Stimulated activated CD4-positive, alpha-beta T cell treated with anti-CD3 and anti-CD28 coated beads, TNF-alpha, amount 100 ng/mL, for 1 hour (primary cell): ENCODE measurements around the gene PRKG2.
"Not testable (repeated sequence)": the region's sequence is repeated elsewhere in the genome, so short reads cannot be mapped to it uniquely, and the experiment has no call there.

Experiments used
- DNase-seq, 3 donors: peaks; one replicate each; pipeline ENCODE4 v3.0.0-alpha.2; 2020; ENCODE audit warnings: low read depth in 3 of 3, low spot score in 1 of 3

Gene PRKG2

GRCh38 chr4:81162752-81163458 lies 52.1 kb downstream of the PRKG2 start:
- no peak for DNase-seq

- not testable (repeated sequence) for DNase-seq
These were observed 61.2 kb downstream of the PRKG2 start for GRCh38 chr4:81153714-81154323.

- DNase-seq, result no peak
These were observed 61.9 kb downstream of the PRKG2 start for GRCh38 chr4:81152839-81153713.

- DNase-seq, result no peak
These were observed 65.0 kb downstream of the PRKG2 start for GRCh38 chr4:81149976-81150375.

GRCh38 chr4:81148576-81148975 lies 66.4 kb downstream of the PRKG2 start:
- DNase-seq, result no peak

- DNase-seq, result no peak
These were observed 68.6 kb downstream of the PRKG2 start for GRCh38 chr4:81146466-81146865.

- DNase-seq, result no peak
These were observed 71.8 kb downstream of the PRKG2 start for GRCh38 chr4:81143183-81143582.

GRCh38 chr4:81142744-81143143 lies 72.3 kb downstream of the PRKG2 start:
- no peak for DNase-seq

- DNase-seq, result no peak
These were observed 77.1 kb downstream of the PRKG2 start for GRCh38 chr4:81137894-81138293.

- no peak for DNase-seq
These were observed 77.6 kb downstream of the PRKG2 start for GRCh38 chr4:81137446-81137845.

GRCh38 chr4:81136161-81136905 lies 78.7 kb downstream of the PRKG2 start:
- DNase-seq, result no peak

GRCh38 chr4:81135501-81135900 lies 79.5 kb downstream of the PRKG2 start:
- DNase-seq, result no peak

GRCh38 chr4:81131563-81131962 lies 83.5 kb downstream of the PRKG2 start:
- no peak for DNase-seq

GRCh38 chr4:81131066-81131465 lies 84.0 kb downstream of the PRKG2 start:
- no peak for DNase-seq

GRCh38 chr4:81130569-81130968 lies 84.5 kb downstream of the PRKG2 start:
- no peak for DNase-seq

- DNase-seq, result no peak
These were observed 95.0 kb downstream of the PRKG2 start for GRCh38 chr4:81120055-81120454.

- no peak for DNase-seq
These were observed 96.9 kb downstream of the PRKG2 start for GRCh38 chr4:81118086-81118485.

GRCh38 chr4:81116566-81116965 lies 98.5 kb downstream of the PRKG2 start:
- no peak for DNase-seq

GRCh38 chr4:81113024-81113423 lies 102.0 kb downstream of the PRKG2 start:
- no peak for DNase-seq

GRCh38 chr4:81109356-81109755 lies 105.7 kb downstream of the PRKG2 start:
- DNase-seq, result no peak

- DNase-seq, result no peak
These were observed 108.9 kb downstream of the PRKG2 start for GRCh38 chr4:81106150-81106549.
